ENCODE measurements around the gene PLEKHG3.

PLEKHG3 gene

DNA sequence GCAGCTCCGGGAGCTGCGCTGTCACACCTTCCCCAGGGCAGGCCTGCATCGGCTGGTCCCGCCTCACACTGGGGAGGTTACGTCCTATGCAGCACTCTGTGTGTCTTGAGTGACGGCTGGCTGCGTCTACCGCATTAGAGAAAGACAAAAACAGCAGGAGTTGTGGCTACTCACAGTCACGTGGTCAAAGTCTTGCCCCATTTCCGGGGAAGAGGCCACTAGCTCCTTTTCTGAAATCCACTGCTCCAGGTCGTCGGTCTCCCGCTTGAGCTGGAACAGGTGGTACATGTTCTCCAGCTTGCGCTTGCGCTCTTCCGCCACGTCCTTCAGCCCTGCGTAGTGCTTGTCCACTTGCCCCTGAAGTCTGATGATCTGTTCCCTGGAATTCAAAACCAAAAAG, 68.8 kb downstream of the PLEKHG3 start:
- no peak for DNase-seq (ENCODE audit: low read depth, low spot score)
- in situ Hi-C loops (cut with HindIII; ENCODE audit: low sequenced_read_pairs) = no loop called here
- TF ChIP-seq, protein P1, sequence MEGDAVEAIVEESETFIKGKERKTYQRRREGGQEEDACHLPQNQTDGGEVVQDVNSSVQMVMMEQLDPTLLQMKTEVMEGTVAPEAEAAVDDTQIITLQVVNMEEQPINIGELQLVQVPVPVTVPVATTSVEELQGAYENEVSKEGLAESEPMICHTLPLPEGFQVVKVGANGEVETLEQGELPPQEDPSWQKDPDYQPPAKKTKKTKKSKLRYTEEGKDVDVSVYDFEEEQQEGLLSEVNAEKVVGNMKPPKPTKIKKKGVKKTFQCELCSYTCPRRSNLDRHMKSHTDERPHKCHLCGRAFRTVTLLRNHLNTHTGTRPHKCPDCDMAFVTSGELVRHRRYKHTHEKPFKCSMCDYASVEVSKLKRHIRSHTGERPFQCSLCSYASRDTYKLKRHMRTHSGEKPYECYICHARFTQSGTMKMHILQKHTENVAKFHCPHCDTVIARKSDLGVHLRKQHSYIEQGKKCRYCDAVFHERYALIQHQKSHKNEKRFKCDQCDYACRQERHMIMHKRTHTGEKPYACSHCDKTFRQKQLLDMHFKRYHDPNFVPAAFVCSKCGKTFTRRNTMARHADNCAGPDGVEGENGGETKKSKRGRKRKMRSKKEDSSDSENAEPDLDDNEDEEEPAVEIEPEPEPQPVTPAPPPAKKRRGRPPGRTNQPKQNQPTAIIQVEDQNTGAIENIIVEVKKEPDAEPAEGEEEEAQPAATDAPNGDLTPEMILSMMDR (IDR thresholded peaks at IDR 0.05; ENCODE audit: low read depth, low read length) = no peak
- H3K4me3 ChIP-seq (ENCODE audit: low read depth, low read length) = no peak overlapping the region

DNA sequence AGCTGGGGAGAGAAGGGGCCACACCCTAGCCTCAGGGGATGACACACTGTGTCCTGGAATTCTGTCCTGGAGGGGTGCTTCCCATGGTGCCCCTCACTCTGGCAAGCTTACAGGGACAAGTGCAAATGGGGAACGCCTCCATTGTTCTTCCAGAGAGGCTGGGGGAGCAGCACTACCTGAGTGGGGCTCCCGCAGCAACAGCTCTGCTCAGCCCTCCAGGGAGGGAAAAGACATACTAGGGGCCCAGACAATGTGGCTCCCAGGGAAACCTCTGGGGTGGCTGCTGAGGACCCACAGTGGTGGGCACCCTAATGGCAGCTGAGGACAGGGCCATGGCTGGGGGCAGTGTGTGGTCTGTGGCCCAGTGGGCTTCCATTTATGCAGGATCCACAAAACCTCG, 69.4 kb downstream of the PLEKHG3 start:
- no peak for DNase-seq (ENCODE audit: low read depth, low spot score)
- in situ Hi-C loops (cut with HindIII; ENCODE audit: low sequenced_read_pairs) = no loop called here
- H3K4me3 ChIP-seq (ENCODE audit: low read depth, low read length) = no peak overlapping the region
- TF ChIP-seq, protein P1 (IDR thresholded peaks at IDR 0.05; ENCODE audit: low read depth, low read length) = no peak

DNA sequence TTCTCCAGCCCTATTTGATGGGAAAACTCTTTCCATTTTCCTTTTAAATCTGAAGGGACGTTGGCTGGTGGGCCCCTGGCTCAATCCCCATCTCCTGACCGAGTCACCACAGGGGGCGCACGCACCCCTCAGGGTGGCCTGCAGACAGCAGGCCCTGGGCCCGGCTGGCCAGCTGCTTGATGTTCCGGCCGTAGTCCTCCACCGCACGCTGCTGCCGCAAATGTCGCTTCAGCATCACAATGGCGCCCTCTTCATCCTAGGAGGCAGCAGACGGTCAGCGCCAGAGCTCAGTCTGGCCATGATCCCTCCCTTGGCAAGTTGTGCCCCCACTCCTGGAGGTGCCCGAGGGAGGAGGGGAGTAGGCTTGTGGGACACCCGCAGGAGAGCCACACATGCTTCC, 70.0 kb downstream of the PLEKHG3 start:
- TF ChIP-seq, protein P1 (IDR thresholded peaks at IDR 0.05; ENCODE audit: low read depth, low read length) = no peak
- in situ Hi-C loops (cut with HindIII; ENCODE audit: low sequenced_read_pairs) = no loop called here
- no peak overlapping the region for H3K4me3 ChIP-seq (ENCODE audit: low read depth, low read length)
- DNase-seq (ENCODE audit: low read depth, low spot score) = no peak

DNA sequence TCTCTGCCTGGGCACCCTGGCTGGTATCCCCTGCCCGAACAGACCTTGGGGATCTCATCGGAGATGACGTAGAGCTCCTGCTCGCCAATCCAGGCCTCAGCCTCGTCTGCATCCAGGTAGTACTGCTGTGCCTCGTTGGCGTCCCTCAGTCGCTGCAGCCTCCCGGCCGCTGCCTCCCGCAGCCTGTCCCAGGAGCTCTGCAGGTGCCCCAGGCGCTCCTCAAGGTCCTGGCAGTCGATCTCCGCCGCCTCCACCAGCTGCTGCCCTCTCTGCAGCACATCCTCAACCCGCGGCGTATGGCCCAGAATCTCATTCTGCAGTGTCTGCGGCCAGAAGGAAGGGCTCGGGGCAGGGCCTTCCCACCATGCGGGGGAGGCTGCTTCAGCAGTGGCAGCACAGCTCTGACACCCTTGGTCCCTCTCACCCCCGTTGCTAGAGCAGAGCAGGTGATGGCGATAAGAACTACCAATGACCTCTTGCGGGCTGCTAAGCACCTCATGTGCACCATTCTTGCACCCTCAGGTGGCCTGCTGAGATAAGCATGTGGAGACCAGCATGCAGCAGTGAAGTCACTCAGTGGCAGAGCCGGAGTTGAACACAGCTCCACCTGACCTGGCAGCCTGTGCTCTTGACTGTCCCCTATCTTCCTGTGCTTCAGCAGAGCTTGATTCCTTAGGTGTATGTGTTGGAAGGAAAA, 71.0 kb downstream of the PLEKHG3 start:
- no peak for DNase-seq (ENCODE audit: low read depth, low spot score)
- TF ChIP-seq, protein P1 (IDR thresholded peaks at IDR 0.05; ENCODE audit: low read depth, low read length) = no peak
- in situ Hi-C loops (cut with HindIII; ENCODE audit: low sequenced_read_pairs) = loop anchor here (25.0 kb wide), 1 partner anchor 112 kb away; the partner anchor contains the start of gene SPTB
- H3K4me3 ChIP-seq (ENCODE audit: low read depth, low read length) = no peak overlapping the region

DNA sequence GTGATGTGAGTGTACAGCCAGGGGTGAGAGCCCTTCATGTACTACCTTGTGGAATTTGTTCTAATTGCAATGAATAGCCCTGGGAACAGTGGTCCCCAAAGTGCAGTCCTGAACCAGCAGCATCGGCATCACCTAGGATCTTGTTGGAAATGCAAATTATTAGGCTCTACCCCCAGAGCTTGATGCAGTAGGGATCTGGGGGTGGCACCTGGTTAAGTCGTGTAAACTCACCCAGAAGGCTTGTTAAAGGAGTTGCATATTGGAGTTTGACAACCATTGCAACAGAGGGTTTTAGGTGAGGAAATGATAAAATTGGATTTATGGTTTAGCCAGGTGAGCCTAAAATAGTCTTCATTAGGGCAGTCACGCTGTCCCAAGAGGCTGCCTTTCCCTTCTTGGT, 73.2 kb downstream of the PLEKHG3 start:
- TF ChIP-seq, protein P1 (IDR thresholded peaks at IDR 0.05; ENCODE audit: low read depth, low read length) = no peak
- no peak for DNase-seq (ENCODE audit: low read depth, low spot score)
- in situ Hi-C loops (cut with HindIII; ENCODE audit: low sequenced_read_pairs) = loop anchor here (25.0 kb wide), 1 partner anchor 110 kb away; the partner anchor contains the start of gene SPTB
- H3K4me3 ChIP-seq (ENCODE audit: low read depth, low read length) = no peak overlapping the region

DNA sequence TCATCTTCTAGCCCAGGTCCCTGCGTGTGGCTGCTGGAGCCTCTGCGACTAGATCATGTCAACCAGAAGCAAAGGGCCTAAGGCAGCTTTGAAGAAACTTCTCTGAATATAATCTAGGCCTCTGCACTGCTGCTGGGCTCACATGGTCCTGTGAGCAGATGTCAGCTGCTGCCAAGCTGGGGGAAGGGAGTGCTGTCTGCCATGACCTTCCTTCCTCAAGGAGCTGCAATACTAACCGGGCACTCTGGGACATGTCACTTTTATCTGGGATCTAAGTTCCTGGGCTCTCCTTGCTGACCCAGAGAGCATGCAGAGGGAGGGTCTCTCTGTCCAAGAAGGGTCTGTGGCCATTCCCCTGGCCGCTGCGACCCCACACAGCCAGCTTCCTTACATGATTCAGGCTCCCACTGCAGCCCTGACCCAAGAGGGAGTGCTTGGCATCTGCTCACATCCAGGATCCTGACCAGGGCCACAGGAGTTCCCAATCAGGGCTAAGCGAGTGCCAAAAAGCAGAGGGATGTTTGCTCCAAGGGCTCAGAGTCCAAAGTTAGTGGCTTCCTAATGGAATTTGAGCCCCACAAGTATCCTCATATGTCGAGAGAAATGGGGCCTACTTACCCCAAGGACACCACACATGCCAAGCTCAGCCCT, 74.0 kb downstream of the PLEKHG3 start:
- no peak overlapping the region for H3K4me3 ChIP-seq (ENCODE audit: low read depth, low read length)
- TF ChIP-seq, protein P1 (IDR thresholded peaks at IDR 0.05; ENCODE audit: low read depth, low read length) = no peak
- no peak for DNase-seq (ENCODE audit: low read depth, low spot score)
- in situ Hi-C loops (cut with HindIII; ENCODE audit: low sequenced_read_pairs) = loop anchor here (25.0 kb wide), 1 partner anchor 109 kb away; the partner anchor contains the start of gene SPTB
